Ishikawa (cell line): ENCODE results near the gene TSPAN15.

Source experiments
- CEBPB ChIP-seq: IDR thresholded peaks from 2 replicates; pipeline ENCODE4 v1.6.1; 2012
- CREB1 ChIP-seq: IDR thresholded peaks from 2 replicates; pipeline ENCODE4 v1.6.1; 2012; ENCODE audit warnings: low read depth
- EGR1 ChIP-seq: IDR thresholded peaks from 2 replicates; pipeline ENCODE4 v1.6.1; 2012
- EP300 ChIP-seq: IDR thresholded peaks from 2 replicates; pipeline ENCODE4 v1.6.1; 2012; ENCODE audit warnings: borderline replicate concordance
- FOXM1 ChIP-seq: IDR thresholded peaks from 2 replicates; pipeline ENCODE4 v1.6.1; 2012; ENCODE audit warnings: low read depth, borderline replicate concordance
- NFIC ChIP-seq: IDR thresholded peaks from 2 replicates; pipeline ENCODE4 v1.6.1; 2012
- RAD21 ChIP-seq: IDR thresholded peaks from 2 replicates; pipeline ENCODE4 v1.6.1; 2012; ENCODE audit warnings: low read depth
- TAF1 ChIP-seq: IDR thresholded peaks from 2 replicates; pipeline ENCODE4 v1.6.1; 2012; ENCODE audit warnings: low read depth, mild to moderate bottlenecking
- TCF12 ChIP-seq: IDR thresholded peaks from 2 replicates; pipeline ENCODE4 v1.6.1; 2012; ENCODE audit warnings: low read depth
- TEAD4 ChIP-seq: IDR thresholded peaks from 2 replicates; pipeline ENCODE4 v1.6.1; 2012
- YY1 ChIP-seq: IDR thresholded peaks from 2 replicates; pipeline ENCODE4 v1.6.1; 2012; ENCODE audit warnings: low read depth
- TF ChIP-seq, protein P1 (sequence below): IDR thresholded peaks from 2 replicates; pipeline ENCODE4 v1.6.1; 2012
- TF ChIP-seq, protein P2 (sequence below): IDR thresholded peaks from 2 replicates; pipeline ENCODE4 v1.6.1; 2012
- TF ChIP-seq, protein P3 (sequence below): IDR thresholded peaks from 2 replicates; pipeline ENCODE4 v1.6.1; 2012; ENCODE audit warnings: low read depth, mild to moderate bottlenecking

GRCh38 chr10:69417542-69417941 lies 33.7 kb upstream of the TSPAN15 start:
- TF ChIP-seq CREB1 (no peak), RAD21 (no peak), TEAD4 (no peak), CEBPB (no peak), EP300 (no peak), TAF1 (no peak), YY1 (no peak), TCF12 (no peak), EGR1 (no peak), NFIC (no peak), FOXM1 (no peak)
- TF ChIP-seq, protein P1, sequence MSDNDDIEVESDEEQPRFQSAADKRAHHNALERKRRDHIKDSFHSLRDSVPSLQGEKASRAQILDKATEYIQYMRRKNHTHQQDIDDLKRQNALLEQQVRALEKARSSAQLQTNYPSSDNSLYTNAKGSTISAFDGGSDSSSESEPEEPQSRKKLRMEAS, result no peak
- TF ChIP-seq, protein P2, sequence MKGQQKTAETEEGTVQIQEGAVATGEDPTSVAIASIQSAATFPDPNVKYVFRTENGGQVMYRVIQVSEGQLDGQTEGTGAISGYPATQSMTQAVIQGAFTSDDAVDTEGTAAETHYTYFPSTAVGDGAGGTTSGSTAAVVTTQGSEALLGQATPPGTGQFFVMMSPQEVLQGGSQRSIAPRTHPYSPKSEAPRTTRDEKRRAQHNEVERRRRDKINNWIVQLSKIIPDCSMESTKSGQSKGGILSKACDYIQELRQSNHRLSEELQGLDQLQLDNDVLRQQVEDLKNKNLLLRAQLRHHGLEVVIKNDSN, result no peak
- TF ChIP-seq, protein P3, sequence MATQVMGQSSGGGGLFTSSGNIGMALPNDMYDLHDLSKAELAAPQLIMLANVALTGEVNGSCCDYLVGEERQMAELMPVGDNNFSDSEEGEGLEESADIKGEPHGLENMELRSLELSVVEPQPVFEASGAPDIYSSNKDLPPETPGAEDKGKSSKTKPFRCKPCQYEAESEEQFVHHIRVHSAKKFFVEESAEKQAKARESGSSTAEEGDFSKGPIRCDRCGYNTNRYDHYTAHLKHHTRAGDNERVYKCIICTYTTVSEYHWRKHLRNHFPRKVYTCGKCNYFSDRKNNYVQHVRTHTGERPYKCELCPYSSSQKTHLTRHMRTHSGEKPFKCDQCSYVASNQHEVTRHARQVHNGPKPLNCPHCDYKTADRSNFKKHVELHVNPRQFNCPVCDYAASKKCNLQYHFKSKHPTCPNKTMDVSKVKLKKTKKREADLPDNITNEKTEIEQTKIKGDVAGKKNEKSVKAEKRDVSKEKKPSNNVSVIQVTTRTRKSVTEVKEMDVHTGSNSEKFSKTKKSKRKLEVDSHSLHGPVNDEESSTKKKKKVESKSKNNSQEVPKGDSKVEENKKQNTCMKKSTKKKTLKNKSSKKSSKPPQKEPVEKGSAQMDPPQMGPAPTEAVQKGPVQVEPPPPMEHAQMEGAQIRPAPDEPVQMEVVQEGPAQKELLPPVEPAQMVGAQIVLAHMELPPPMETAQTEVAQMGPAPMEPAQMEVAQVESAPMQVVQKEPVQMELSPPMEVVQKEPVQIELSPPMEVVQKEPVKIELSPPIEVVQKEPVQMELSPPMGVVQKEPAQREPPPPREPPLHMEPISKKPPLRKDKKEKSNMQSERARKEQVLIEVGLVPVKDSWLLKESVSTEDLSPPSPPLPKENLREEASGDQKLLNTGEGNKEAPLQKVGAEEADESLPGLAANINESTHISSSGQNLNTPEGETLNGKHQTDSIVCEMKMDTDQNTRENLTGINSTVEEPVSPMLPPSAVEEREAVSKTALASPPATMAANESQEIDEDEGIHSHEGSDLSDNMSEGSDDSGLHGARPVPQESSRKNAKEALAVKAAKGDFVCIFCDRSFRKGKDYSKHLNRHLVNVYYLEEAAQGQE, result no peak
